Endothelial cell of umbilical vein (primary cell): ENCODE measurements around the gene TFAP2D. TPM values are rescaled to one million over a fixed set of nuclear protein-coding genes. Genes with fewer than 3 reads are reported as not detected.

ENCODE experiments used
- BruUV-seq: library from RNA; stranded (reverse); fragments of 400-500 nt; replicated peaks from 2 replicates; lab custom pipeline; 2021; lab: Mats Ljungman, UMichigan
- CTCF ChIA-PET: fragments of 300-600, 350-600 bp; sonication (Branson Sonifier 250); formaldehyde crosslinking; loops from one replicate; lab custom pipeline; 2021; ENCODE audit warnings: antibody characterized with exemption, inconsistent platforms; lab: Charles Lee
- POLR2A ChIA-PET: fragments of 300-600, 350-600 bp; sonication (Branson Sonifier 250); formaldehyde crosslinking; loops from one replicate; lab custom pipeline; 2021; ENCODE audit warnings: antibody characterized with exemption, inconsistent platforms; lab: Charles Lee
- DNase-seq: peaks from one replicate; pipeline ENCODE4 v3.0.0-alpha.2; 2011; ENCODE audit warnings: low read depth, low spot score
- FAIRE-seq: peaks from 2 replicates; lab custom pipeline; 2011; peaks lifted over from hg19 to GRCh38; lab: Jason Lieb, UNC
- H2AFZ ChIP-seq: 2 replicates; pipeline ENCODE4 v1.6.0; 2012; ENCODE audit warnings: low read depth, low read length, control low read depth, inconsistent platforms
- H3K27ac ChIP-seq: 2 replicates; pipeline ENCODE4 v1.5.1; 2011; ENCODE audit warnings: low read depth, mild to moderate bottlenecking, control low read depth, low read length, moderate library complexity; ENCODE audit not compliant: insufficient read depth
- H3K27me3 ChIP-seq, 2 experiments: 2 replicates each; pipeline versions ENCODE4 v1.6.0 to v1.6.1; 2011; ENCODE audit warnings: low read length in 2 of 2, mixed read lengths in 1 of 2; ENCODE audit not compliant: control insufficient read depth in 2 of 2, insufficient read depth in 2 of 2
- H3K36me3 ChIP-seq, 2 experiments: 2 replicates in 1 of 2; 3 replicates in 1 of 2; pipeline ENCODE4 v1.5.1; 2011; ENCODE audit warnings: low read length in 2 of 2, mild to moderate bottlenecking in 1 of 2, moderate library complexity in 1 of 2; ENCODE audit not compliant: control insufficient read depth in 2 of 2, insufficient read depth in 2 of 2; ENCODE audit errors: extremely low read depth in 1 of 2
- H3K4me1 ChIP-seq: 3 replicates; pipeline ENCODE4 v1.5.1; 2011; ENCODE audit warnings: mild to moderate bottlenecking, low read length; ENCODE audit not compliant: control insufficient read depth, insufficient read depth; ENCODE audit errors: extremely low read depth
- H3K4me2 ChIP-seq: 2 replicates; pipeline ENCODE4 v1.6.1; 2011; ENCODE audit warnings: low read length, control low read depth, mixed read lengths; ENCODE audit not compliant: insufficient read depth
- H3K4me3 ChIP-seq, 3 experiments: fragments of 200-600 bp in 1 of 3; sonication (generic), shearing (Covaris generic) in 1 of 3; replicated peaks in 1 of 3; 2 replicates each; pipeline ENCODE4 v1.5.1; 2011 to 2016; ENCODE audit warnings: control low read depth in 3 of 3, low read length in 3 of 3, mild to moderate bottlenecking in 2 of 3, inconsistent platforms in 1 of 3, low read depth in 1 of 3, moderate library complexity in 1 of 3; ENCODE audit not compliant: insufficient read depth in 1 of 3
- H3K79me2 ChIP-seq: 2 replicates; pipeline ENCODE4 v1.6.0; 2012; ENCODE audit warnings: low read length, inconsistent platforms; ENCODE audit not compliant: control insufficient read depth, insufficient read depth
- H3K9ac ChIP-seq: replicated peaks from 2 replicates; pipeline ENCODE3; 2011; ENCODE audit warnings: low read length, control low read depth; ENCODE audit not compliant: insufficient read depth; ENCODE audit errors: extremely low read depth
- H3K9me1 ChIP-seq: replicated peaks from 3 replicates; pipeline ENCODE4 v1.6.0; 2011; ENCODE audit warnings: mild to moderate bottlenecking, low read length; ENCODE audit not compliant: control insufficient read depth, insufficient read depth; ENCODE audit errors: extremely low read depth
- H3K9me3 ChIP-seq: replicated peaks from 2 replicates; pipeline ENCODE4 v1.5.1; 2012; ENCODE audit warnings: low read length, inconsistent platforms; ENCODE audit not compliant: control insufficient read depth, insufficient read depth
- H4K20me1 ChIP-seq: replicated peaks from 2 replicates; pipeline ENCODE3; 2011; ENCODE audit warnings: mild to moderate bottlenecking, low read length; ENCODE audit not compliant: control insufficient read depth, insufficient read depth; ENCODE audit errors: extremely low read depth
- CTCF ChIP-seq, 2 donors: IDR thresholded peaks; 1 replicate in 1 of 2; 2 replicates in 1 of 2; pipeline ENCODE4 v1.5.1; 2011; ENCODE audit warnings: low read length in 2 of 2, mild to moderate bottlenecking in 2 of 2, moderate library complexity in 2 of 2, control low read depth in 1 of 2, inconsistent platforms in 1 of 2, low read depth in 1 of 2; ENCODE audit not compliant: insufficient read depth in 1 of 2; ENCODE audit errors: extremely low read depth in 1 of 2
- EZH2 ChIP-seq: IDR thresholded peaks from 2 replicates; pipeline ENCODE4 v1.6.1; 2012; ENCODE audit warnings: borderline replicate concordance, low read depth, mild to moderate bottlenecking, moderate library complexity, low read length, inconsistent platforms; ENCODE audit not compliant: severe bottlenecking
- FOS ChIP-seq: IDR thresholded peaks from 2 replicates; pipeline ENCODE4 v1.6.1; 2011; ENCODE audit warnings: mild to moderate bottlenecking, low read length, moderate library complexity, borderline replicate concordance; ENCODE audit not compliant: insufficient read depth
- GATA2 ChIP-seq: IDR thresholded peaks from 2 replicates; pipeline ENCODE4 v1.7.0; 2011; ENCODE audit warnings: low read depth, mild to moderate bottlenecking, moderate library complexity, mixed read lengths, low read length; ENCODE audit not compliant: insufficient read length, insufficient read depth
- JUN ChIP-seq: IDR thresholded peaks from 2 replicates; pipeline ENCODE4 v1.6.1; 2011; ENCODE audit warnings: borderline replicate concordance, low read depth; ENCODE audit not compliant: insufficient read length, insufficient read depth
- MAX ChIP-seq: IDR thresholded peaks from 2 replicates; pipeline ENCODE4 v1.6.1; 2011; ENCODE audit not compliant: insufficient read depth, insufficient read length
- MYC ChIP-seq: IDR thresholded peaks from one replicate; pipeline ENCODE4 v1.6.1; 2011; ENCODE audit warnings: mild to moderate bottlenecking, low read depth, low read length
- POLR2A ChIP-seq: IDR thresholded peaks from 2 replicates; pipeline ENCODE4 v1.6.1; 2012; ENCODE audit warnings: low read depth, mild to moderate bottlenecking, control low read depth, low read length
- POLR2AphosphoS5 ChIP-seq: IDR thresholded peaks from 2 replicates; pipeline ENCODE4 v1.6.1; 2012; ENCODE audit warnings: low read depth, mild to moderate bottlenecking, control low read depth, low read length, moderate library complexity; ENCODE audit not compliant: insufficient read depth
- dilution Hi-C: fragments of 300-500 bp; cut with MboI; formaldehyde crosslinking; loops from one replicate; pipeline ENCODE4 v1.15.0; 2019; ENCODE audit warnings: low sequenced_read_pairs; ENCODE audit not compliant: extremely low pct_ligation_motif_present
- intact Hi-C: fragments of 100-400 bp; cut with micrococcal nuclease; formaldehyde crosslinking; loops from one replicate; pipeline ENCODE4 v1.10.0; 2022
- polyA plus RNA-seq, 4 experiments: library from polyadenylated mRNA; depleted of rRNA in 3 of 4; stranded (reverse) in 3 of 4; unstranded in 1 of 4; fragments of >200 nt; gene quantifications; 2 replicates each; pipeline versions ENCODE4 v1.2.1 to v1.2.3, GENCODE V29; 2011 to 2012; ENCODE audit warnings: missing spikeins in 1 of 4
- total RNA-seq: library from RNA; stranded (reverse); gene quantifications from 2 replicates; pipeline ENCODE4 v1.2.3, GENCODE V29; 2021

Gene TFAP2D
- total and polyA plus RNA-seq, 2 donors (not counting 3 experiments of a cell fraction or from before 2014, with no cell fraction given), result not detected

GRCh38 chr6:50689210-50689609 lies 24.1 kb upstream of the TFAP2D start:
- dilution Hi-C loops, result no loop called here
- ChIA-PET POLR2A (no interaction called here), CTCF (no interaction called here)
- Histone ChIP-seq H3K79me2 (no peaks in the 10 kb centered on the region), H2AFZ (no peak overlapping the region), H3K9me1 (no peaks in the 10 kb centered on the region), H3K4me3 (no peak overlapping the region), H3K36me3 (no peaks in the 10 kb centered on the region), H3K4me1 (no peaks in the 10 kb centered on the region), H4K20me1 (no peaks in the 10 kb centered on the region), H3K27me3 (no peaks in the 10 kb centered on the region), H3K9me3 (no peaks in the 10 kb centered on the region), H3K4me2 (no peak overlapping the region), H3K9ac (no peak overlapping the region), H3K27ac (no peak overlapping the region)
- BruUV-seq, result no TSS peak
- no peak for DNase-seq
- TF ChIP-seq JUN (no peak), FOS (no peak), CTCF (IDR thresholded peaks at IDR 0.05; ENCODE audit: extremely low read depth in 1 of 2, insufficient read depth in 1 of 2, low read depth in 1 of 2, low read length in 2 of 2) (no peak), POLR2A (no peak), MAX (no peak), MYC (no peak), GATA2 (no peak), EZH2 (no peak), POLR2AphosphoS5 (no peak)
- intact Hi-C loops, result no loop called here
- no peak for FAIRE-seq
